HCT116 (cell line): Measurements from ENCODE around the gene THOC2. TPM values are rescaled to one million over a fixed set of nuclear protein-coding genes. Genes with fewer than 3 reads are reported as not detected.

Experiments used
- ATAC-seq: fragments of 200-7000 bp; cut with Tn5 transposase; 2 replicates; pipeline ENCODE4 v1.9.1; 2020; ENCODE audit warnings: mild to moderate bottlenecking, moderate library complexity
- BruUV-seq: library from RNA; stranded (reverse); fragments of 400-500 nt; replicated peaks from 2 replicates; lab custom pipeline; 2021; lab: Mats Ljungman, UMichigan
- CTCF ChIA-PET: fragments of 300-600 bp; sonication (Branson Sonifier 250); formaldehyde crosslinking; loops from one replicate; lab custom pipeline; 2021; ENCODE audit warnings: antibody characterized with exemption; lab: Charles Lee
- POLR2A ChIA-PET: fragments of 300-600, 350-600 bp; sonication (Branson Sonifier 250); formaldehyde crosslinking; loops from one replicate; lab custom pipeline; 2021; ENCODE audit warnings: antibody characterized with exemption; lab: Charles Lee
- RAD21 ChIA-PET, 2 experiments: fragments of 300-600 bp; sonication (Branson Sonifier 250); formaldehyde crosslinking; loops; one replicate each; lab custom pipeline; 2023; ENCODE audit warnings: low total read pairs in 2 of 2; ENCODE audit not compliant: uncharacterized antibody in 2 of 2, unreplicated experiment in 2 of 2, low non-redundant PET in 1 of 2; lab: Charles Lee
- DNase-seq: peaks from one replicate; pipeline ENCODE4 v3.0.0-alpha.2; 2010; ENCODE audit warnings: low read depth, low spot score
- H2AFZ ChIP-seq: fragments of 200-600 bp; shearing (Covaris generic), sonication (generic); 2 replicates; pipeline ENCODE4 v1.6.1; 2017; ENCODE audit warnings: low read depth, mixed run types, mixed read lengths, antibody characterized with exemption, low read length; ENCODE audit not compliant: poor library complexity, severe bottlenecking
- H3K27ac ChIP-seq: 2 replicates; pipeline ENCODE4 v1.5.1; 2012; ENCODE audit warnings: low read depth, low read length
- H3K27me3 ChIP-seq: fragments of 200-600 bp; sonication (generic); 2 replicates; pipeline ENCODE4 v1.6.1; 2016; ENCODE audit warnings: mixed run types, low read length, mixed read lengths; ENCODE audit not compliant: insufficient read depth
- H3K36me3 ChIP-seq, 2 experiments: fragments of 200-500 bp in 1 of 2; fragments of 200-600 bp in 1 of 2; sonication (Bioruptor generic) in 1 of 2; sonication (generic) in 1 of 2; 2 replicates each; pipeline versions ENCODE4 v1.5.1 to v1.6.1; 2014 to 2016; ENCODE audit warnings: low read length in 2 of 2, inconsistent platforms in 1 of 2, mixed read lengths in 1 of 2, mixed run types in 1 of 2; ENCODE audit not compliant: insufficient read depth in 2 of 2, control insufficient read depth in 1 of 2
- H3K4me1 ChIP-seq, 2 experiments: fragments of 200-600 bp in 1 of 2; sonication (generic) in 1 of 2; 2 replicates each; pipeline versions ENCODE4 v1.5.1 to v1.6.1; 2012 to 2017; ENCODE audit warnings: low read length in 2 of 2, inconsistent platforms in 1 of 2, mild to moderate bottlenecking in 1 of 2, mixed read lengths in 1 of 2, mixed run types in 1 of 2, moderate library complexity in 1 of 2; ENCODE audit not compliant: insufficient read depth in 2 of 2, control insufficient read depth in 1 of 2
- H3K4me2 ChIP-seq: fragments of 200-600 bp; sonication (generic); 2 replicates; pipeline ENCODE4 v1.6.1; 2017; ENCODE audit warnings: mixed run types, low read length, mixed read lengths
- H3K4me3 ChIP-seq, 2 experiments: fragments of 200-600 bp in 1 of 2; sonication (generic) in 1 of 2; replicated peaks in 1 of 2; 2 replicates each; pipeline ENCODE4 v1.5.1; 2011 to 2016; ENCODE audit warnings: low read length in 2 of 2, control low read depth in 1 of 2, low read depth in 1 of 2, mild to moderate bottlenecking in 1 of 2, mixed read lengths in 1 of 2, mixed run types in 1 of 2
- H3K79me2 ChIP-seq: fragments of 200-600 bp; sonication (generic); 2 replicates; pipeline ENCODE4 v1.6.1; 2017; ENCODE audit warnings: mild to moderate bottlenecking, mixed run types, low read length, moderate library complexity, mixed read lengths; ENCODE audit not compliant: insufficient read depth
- H3K9ac ChIP-seq: fragments of 200-600 bp; sonication (generic); 2 replicates; pipeline ENCODE4 v1.6.1; 2016; ENCODE audit warnings: low read length, mixed read lengths
- H3K9me2 ChIP-seq: fragments of 200-600 bp; sonication (generic), shearing (Covaris generic); 2 replicates; pipeline ENCODE4 v1.6.1; 2017; ENCODE audit warnings: mixed run types, mild to moderate bottlenecking, moderate library complexity; ENCODE audit not compliant: insufficient read depth
- H3K9me3 ChIP-seq, 2 experiments: fragments of 200-500 bp in 1 of 2; fragments of 200-600 bp in 1 of 2; sonication (Bioruptor generic) in 1 of 2; sonication (generic) in 1 of 2; 2 replicates each; pipeline ENCODE4 v1.6.1; 2014 to 2017; ENCODE audit warnings: low read length in 2 of 2, mixed read lengths in 2 of 2, inconsistent platforms in 1 of 2, low read depth in 1 of 2, mild to moderate bottlenecking in 1 of 2, mixed run types in 1 of 2, moderate library complexity in 1 of 2; ENCODE audit not compliant: control insufficient read depth in 1 of 2, insufficient read depth in 1 of 2
- H4K20me1 ChIP-seq: fragments of 200-600 bp; sonication (generic), shearing (Covaris generic); 2 replicates; pipeline ENCODE4 v1.6.1; 2017; ENCODE audit warnings: mixed run types, mild to moderate bottlenecking, moderate library complexity; ENCODE audit not compliant: insufficient read depth
- ATF3 ChIP-seq: IDR thresholded peaks from 2 replicates; pipeline ENCODE4 v1.6.1; 2012
- CBX3 ChIP-seq: IDR thresholded peaks from 2 replicates; pipeline ENCODE4 v1.6.1; 2012; ENCODE audit warnings: low read depth
- CTCF ChIP-seq, 3 experiments: fragments of 200-600 bp in 1 of 3; sonication (generic) in 1 of 3; IDR thresholded peaks in 2 of 3; conservative IDR thresholded peaks in 1 of 3; 2 replicates each; pipeline ENCODE4 v1.5.1; 2012 to 2017; ENCODE audit warnings: low read depth in 2 of 3, low read length in 2 of 3, antibody characterized with exemption in 1 of 3, borderline replicate concordance in 1 of 3, control low read depth in 1 of 3, mild to moderate bottlenecking in 1 of 3, mixed read lengths in 1 of 3, mixed run types in 1 of 3, moderate library complexity in 1 of 3; ENCODE audit not compliant: insufficient read depth in 1 of 3
- EZH2 ChIP-seq: fragments of 200-600 bp; sonication (generic); IDR thresholded peaks from 2 replicates; pipeline ENCODE4 v1.6.1; 2017; ENCODE audit warnings: antibody characterized with exemption, mixed run types
- FOSL1 ChIP-seq: IDR thresholded peaks from 2 replicates; pipeline ENCODE4 v1.6.1; 2012; ENCODE audit warnings: low read depth
- JUND ChIP-seq: IDR thresholded peaks from 2 replicates; pipeline ENCODE4 v1.6.1; 2012
- MAX ChIP-seq: IDR thresholded peaks from 2 replicates; pipeline ENCODE4 v1.6.1; 2012
- REST ChIP-seq: IDR thresholded peaks from 2 replicates; pipeline ENCODE4 v1.6.1; 2012; ENCODE audit warnings: low read depth
- SIN3A ChIP-seq: IDR thresholded peaks from 2 replicates; pipeline ENCODE4 v1.6.1; 2012; ENCODE audit warnings: low read depth
- SP1 ChIP-seq: IDR thresholded peaks from 2 replicates; pipeline ENCODE4 v1.6.1; 2012; ENCODE audit warnings: low read depth
- YY1 ChIP-seq: IDR thresholded peaks from 2 replicates; pipeline ENCODE4 v1.6.1; 2011; ENCODE audit warnings: low read length, low read depth, moderate library complexity, mild to moderate bottlenecking; ENCODE audit not compliant: insufficient replicate concordance; ENCODE audit errors: extremely low read depth
- ZNF274 ChIP-seq: fragments of 200-500 bp; sonication (Bioruptor generic); IDR thresholded peaks from 2 replicates; pipeline ENCODE4 v1.6.1; 2014; ENCODE audit warnings: mild to moderate bottlenecking, low read depth, low read length, inconsistent platforms
- intact Hi-C: fragments of 100-400 bp; cut with micrococcal nuclease; formaldehyde crosslinking; loops from 2 replicates; pipeline ENCODE4 v1.10.0; 2022
- total RNA-seq: library from RNA; stranded (reverse); gene quantifications from one replicate; pipeline ENCODE4 v1.2.1, GENCODE V29; 2021; ENCODE audit not compliant: unreplicated experiment

Gene THOC2
- total RNA-seq, 1 experiment from 2014 or later = 85.3 TPM

- no peak for TF ChIP-seq CBX3
Measured at GRCh38 chrX:123601437-123601836, 131.4 kb downstream of the THOC2 start (continued).

- POLR2A ChIA-PET = no interaction called here
- intact Hi-C loops = no loop called here
- H3K9me3 ChIP-seq = no peaks in the 10 kb centered on the region
- TF ChIP-seq EZH2 (no peak), CBX3 (no peak), SIN3A (no peak), ZNF274 (no peak), SP1 (no peak), ATF3 (no peak), FOSL1 (no peak)
- peaks cover 3 to 4% of the 10 kb centered on the region in 2 experiments; a peak in 1 of 4 replicates for H3K36me3 ChIP-seq
- CTCF ChIA-PET = no interaction called here
- H3K4me1 ChIP-seq = no peaks in the 10 kb centered on the region
- no peak overlapping the region for H3K27ac ChIP-seq
- H3K9ac ChIP-seq = no peak overlapping the region
- no peak overlapping the region for H3K4me3 ChIP-seq
- no peak overlapping the region for H2AFZ ChIP-seq
- no peak overlapping the region for H3K4me2 ChIP-seq
- ATAC-seq (no peak), DNase-seq (no peak)
- no peaks in the 10 kb centered on the region for H4K20me1 ChIP-seq
- BruUV-seq = no TSS peak
- RAD21 ChIA-PET = no interaction called here
- H3K27me3 ChIP-seq = no peaks in the 10 kb centered on the region
- no peaks in the 10 kb centered on the region for H3K79me2 ChIP-seq
- no peaks in the 10 kb centered on the region for H3K9me2 ChIP-seq
Measured at GRCh38 chrX:123600181-123600580, 132.7 kb downstream of the THOC2 start.

GRCh38 chrX:123590842-123591486, 141.9 kb downstream of the THOC2 start:
- CTCF ChIA-PET = no interaction called here
- no peak for ATAC-seq
- H3K4me1 ChIP-seq = peaks cover 0 to 7% of the 10 kb centered on the region in 2 experiments; a peak in 2 of 4 replicates
- H2AFZ ChIP-seq = no peak overlapping the region
- H4K20me1 ChIP-seq = no peaks in the 10 kb centered on the region
- no peaks in the 10 kb centered on the region for H3K79me2 ChIP-seq
- BruUV-seq = no TSS peak
- no peak for DNase-seq
- RAD21 ChIA-PET = no interaction called here
- H3K27ac ChIP-seq = no peak overlapping the region
- intact Hi-C loops = no loop called here
- H3K9me2 ChIP-seq = no peaks in the 10 kb centered on the region
- H3K9me3 ChIP-seq = no peaks in the 10 kb centered on the region
- no peak overlapping the region for H3K9ac ChIP-seq
- POLR2A ChIA-PET = no interaction called here
- no peak overlapping the region for H3K4me3 ChIP-seq
- H3K27me3 ChIP-seq = no peaks in the 10 kb centered on the region
- H3K36me3 ChIP-seq = no peaks in the 10 kb centered on the region
- no peak overlapping the region for H3K4me2 ChIP-seq
- TF ChIP-seq JUND (no peak), SP1 (no peak), YY1 (no peak), CTCF (IDR thresholded peaks at IDR 0.05 in 2 of 3, conservative IDR thresholded peaks at IDR 0.05 in 1 of 3; ENCODE audit: borderline replicate concordance in 1 of 3, insufficient read depth in 1 of 3, low read depth in 2 of 3, low read length in 2 of 3) (no peak), SIN3A (no peak), REST (no peak), MAX (no peak)
